B cell (primary cell): Measurements from ENCODE around the gene TRIAP1. TPM values are rescaled to one million over a fixed set of nuclear protein-coding genes. Genes with fewer than 3 reads are reported as not detected.
A peak's percentile ranks its signal among the peaks of the same experiment; 100 is the strongest.

ENCODE experiments used
- ATAC-seq: fragments of 200-7000 bp; cut with Tn5 transposase; one replicate; pipeline ENCODE4 v1.10.0; 2021; ENCODE audit warnings: low read depth, mild to moderate bottlenecking, moderate number of reproducible peaks, moderate library complexity
- CTCF ChIA-PET: fragments of 350-600 bp; sonication (Branson Sonifier 250); formaldehyde crosslinking; loops from one replicate; lab custom pipeline; 2021; ENCODE audit warnings: antibody characterized with exemption, inconsistent platforms; lab: Charles Lee
- POLR2A ChIA-PET: fragments of 350-600 bp; sonication (Branson Sonifier 250); formaldehyde crosslinking; loops from one replicate; lab custom pipeline; 2021; ENCODE audit warnings: antibody characterized with exemption; lab: Charles Lee
- DNase-seq: peaks from one replicate; pipeline ENCODE4 v3.0.0; 2013
- H2AFZ ChIP-seq: 2 replicates; pipeline ENCODE4 v1.6.1; 2012; ENCODE audit warnings: mild to moderate bottlenecking, low read depth, low read length; ENCODE audit not compliant: insufficient read depth, poor library complexity, severe bottlenecking
- H3K27ac ChIP-seq, 2 donors: 1 replicate in 1 of 2; 2 replicates in 1 of 2; pipeline ENCODE4 v1.5.1; 2012 to 2013; ENCODE audit warnings: low read length in 2 of 2, mild to moderate bottlenecking in 2 of 2, moderate library complexity in 1 of 2
- H3K27me3 ChIP-seq, 4 experiments: fragments of 200-600 bp in 1 of 4; sonication (generic) in 1 of 4; replicated peaks in 1 of 4; 1 replicate in 2 of 4; 2 replicates in 2 of 4; pipeline versions ENCODE4 v1.6.1 to v1.7.0; 2013 to 2016; ENCODE audit warnings: low read length in 3 of 4, mild to moderate bottlenecking in 2 of 4, mixed read lengths in 1 of 4, moderate library complexity in 1 of 4; ENCODE audit not compliant: insufficient read depth in 4 of 4, control insufficient read depth in 3 of 4; ENCODE audit errors: control extremely low read depth in 1 of 4
- H3K36me3 ChIP-seq, 2 experiments: replicated peaks in 1 of 2; 1 replicate in 1 of 2; 2 replicates in 1 of 2; pipeline versions ENCODE4 v1.6.1 to v1.7.1; 2013; ENCODE audit warnings: low read length in 1 of 2; ENCODE audit not compliant: insufficient read depth in 2 of 2, control insufficient read depth in 1 of 2; ENCODE audit errors: control extremely low read depth in 1 of 2, extremely low read depth in 1 of 2
- H3K4me1 ChIP-seq, 2 donors: fragments of 200-600 bp in 1 of 2; sonication (generic) in 1 of 2; 1 replicate in 1 of 2; 2 replicates in 1 of 2; pipeline versions ENCODE4 v1.5.1 to v1.6.1; 2013 to 2017; ENCODE audit warnings: low read length in 2 of 2; ENCODE audit not compliant: control insufficient read depth in 2 of 2, insufficient read depth in 2 of 2
- H3K4me2 ChIP-seq: replicated peaks from 2 replicates; pipeline ENCODE3; 2012; ENCODE audit warnings: mild to moderate bottlenecking, low read depth, low read length; ENCODE audit not compliant: poor library complexity, severe bottlenecking
- H3K4me3 ChIP-seq, 5 experiments: fragments of 200-600 bp in 1 of 5; sonication (generic) in 1 of 5; 1 replicate in 3 of 5; 2 replicates in 2 of 5; pipeline versions ENCODE4 v1.5.1 to v1.7.0; 2011 to 2016; ENCODE audit warnings: low read length in 4 of 5, mild to moderate bottlenecking in 4 of 5, low read depth in 2 of 5, control low read depth in 1 of 5, moderate library complexity in 1 of 5; ENCODE audit not compliant: insufficient read depth in 1 of 5; ENCODE audit errors: control extremely low read depth in 1 of 5, extremely low read depth in 1 of 5
- H3K79me2 ChIP-seq: fragments of 200-600 bp; sonication (generic); one replicate; pipeline ENCODE4 v1.6.0; 2016; ENCODE audit warnings: low read length; ENCODE audit not compliant: control insufficient read depth, insufficient read depth
- H3K9ac ChIP-seq: fragments of 200-600 bp; sonication (generic); 2 replicates; pipeline ENCODE4 v1.6.1; 2017; ENCODE audit warnings: mild to moderate bottlenecking, low read length, moderate library complexity
- H3K9me3 ChIP-seq, 3 donors: one replicate each; pipeline versions ENCODE4 v1.6.1 to v1.7.1; 2013; ENCODE audit warnings: low read length in 2 of 3; ENCODE audit not compliant: control insufficient read depth in 2 of 3, insufficient read depth in 1 of 3; ENCODE audit errors: control extremely low read depth in 1 of 3
- H4K20me1 ChIP-seq: 2 replicates; pipeline ENCODE4 v1.6.0; 2012; ENCODE audit warnings: mild to moderate bottlenecking, low read length; ENCODE audit not compliant: insufficient read depth, control insufficient read depth, poor library complexity, severe bottlenecking
- H3K27ac Mint-ChIP-seq: one replicate; pipeline ENCODE4 v1.8.0; 2021; ENCODE audit warnings: mixed read lengths
- H3K27me3 Mint-ChIP-seq: one replicate; pipeline ENCODE4 v1.8.0; 2021; ENCODE audit warnings: mixed read lengths
- H3K4me1 Mint-ChIP-seq: one replicate; pipeline ENCODE4 v1.8.0; 2021; ENCODE audit warnings: mixed read lengths
- H3K4me3 Mint-ChIP-seq: one replicate; pipeline ENCODE4 v1.8.0; 2021; ENCODE audit warnings: mixed read lengths
- H3K9me3 Mint-ChIP-seq: one replicate; pipeline ENCODE4 v1.8.0; 2022; ENCODE audit warnings: mixed read lengths; ENCODE audit not compliant: insufficient read depth
- CTCF ChIP-seq: fragments of 200-600 bp; IDR thresholded peaks from one replicate; pipeline ENCODE4 v1.8.0; 2022; ENCODE audit warnings: antibody characterized with exemption, mild to moderate bottlenecking
- EZH2 ChIP-seq: IDR thresholded peaks from 2 replicates; pipeline ENCODE4 v1.6.1; 2012; ENCODE audit warnings: borderline replicate concordance, low read depth, mild to moderate bottlenecking, moderate library complexity, low read length; ENCODE audit not compliant: insufficient read depth, poor library complexity, severe bottlenecking
- WGBS: methylation state at CpG from one replicate; pipeline ENCODE4 v1.1.5; 2013; ENCODE audit warnings: missing lambda C conversion rate; ENCODE audit not compliant: insufficient coverage; 5-methylcytosine and 5-hydroxymethylcytosine counted together
- intact Hi-C: fragments of 100-400 bp; cut with micrococcal nuclease; formaldehyde crosslinking; loops from one replicate; pipeline ENCODE4 v1.10.0; 2022
- polyA plus RNA-seq: library from polyadenylated mRNA; depleted of rRNA; stranded (reverse); fragments of >200 nt; gene quantifications from 2 replicates; pipeline ENCODE4 v1.2.3, GENCODE V29; 2012
- total RNA-seq, 2 donors: library from RNA; stranded (reverse); fragments of 120-200 nt in 1 of 2; gene quantifications; 1 replicate in 1 of 2; 2 replicates in 1 of 2; pipeline versions ENCODE4 v1.2.3 to v1.2.4, GENCODE V29; 2013 to 2022

Gene TRIAP1
- total and polyA plus RNA-seq, 2 donors (not counting 1 experiment from before 2014, with no cell fraction given), result 13.8 to 19.6 TPM

DNA sequence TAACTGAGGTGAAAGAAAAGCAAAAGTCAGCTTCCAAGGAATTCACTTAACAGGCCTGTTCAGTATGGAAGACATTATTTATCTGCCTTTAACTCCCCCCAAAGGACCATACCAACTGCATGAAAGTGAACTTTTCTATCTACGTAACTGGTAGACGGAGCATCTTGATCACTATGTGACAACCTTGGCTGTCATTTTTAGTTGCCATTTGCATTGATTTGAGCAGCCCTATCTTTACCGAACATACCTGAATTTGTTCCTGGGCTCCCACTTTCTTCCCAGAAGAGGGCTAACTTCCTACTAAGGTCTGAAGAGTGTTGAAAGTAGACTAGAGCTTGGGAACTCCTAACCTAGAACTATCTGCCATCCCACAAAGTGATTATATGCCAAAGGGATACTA lies 14.0 kb upstream of the TRIAP1 start:
- H3K4me3 Mint-ChIP-seq, result no peak overlapping the region
- Histone ChIP-seq H3K79me2 (peaks cover 52% of the 10 kb centered on the region), H3K4me1 (peaks cover 0 to 4% of the 10 kb centered on the region in 2 donors), H3K9me3 (no peaks in the 10 kb centered on the region), H3K9ac (no peak overlapping the region), H3K27ac (no peak overlapping the region), H3K4me2 (no peak overlapping the region), H4K20me1 (peaks cover 61% of the 10 kb centered on the region), H2AFZ (no peak overlapping the region), H3K27me3 (no peaks in the 10 kb centered on the region), H3K36me3 (peaks cover 15 to 83% of the 10 kb centered on the region in 2 experiments), H3K4me3 (no peak overlapping the region)
- TF ChIP-seq CTCF (no peak), EZH2 (no peak)
- ChIA-PET CTCF (interaction anchor here (0.9 kb wide), 1 partner anchor 10 kb away, joined by 3 read pairs; no protein-coding TSS in a partner anchor), POLR2A (no interaction called here)
- DNase-seq (no peak), ATAC-seq (no peak)
- H3K27ac Mint-ChIP-seq, result no peak overlapping the region
- WGBS, result 100% methylated on average over 2 of the region's 3 CpGs
- peaks cover 2% of the 10 kb centered on the region for H3K4me1 Mint-ChIP-seq
- intact Hi-C loops, result loop anchor here (10.0 kb wide), 1 partner anchor 445 kb away; the partner anchor contains the start of gene SPPL3
- no peaks in the 10 kb centered on the region for H3K27me3 Mint-ChIP-seq
- no peaks in the 10 kb centered on the region for H3K9me3 Mint-ChIP-seq

GRCh38 chr12:120457133-120457532 lies 10.9 kb upstream of the TRIAP1 start:
- ChIA-PET POLR2A (interaction anchor here (0.6 to 0.7 kb wide), 2 partner anchors 22 to 78 kb away, joined by 3 to 6 read pairs; a partner anchor contains a TSS), CTCF (interaction anchor here (1.1 to 2.6 kb wide), 4 partner anchors 10 to 124 kb away, joined by 3 to 13 read pairs (median 5); partner anchors contain the start of gene POP5)
- Histone ChIP-seq H3K4me2 (no peak overlapping the region), H3K27me3 (no peaks in the 10 kb centered on the region), H2AFZ (no peak overlapping the region), H3K9ac (no peak overlapping the region), H3K36me3 (peaks cover 13 to 56% of the 10 kb centered on the region in 2 experiments), H3K9me3 (no peaks in the 10 kb centered on the region), H3K79me2 (peaks cover 39% of the 10 kb centered on the region), H3K4me1 (peaks cover 0 to 4% of the 10 kb centered on the region in 2 donors), H3K4me3 (no peak overlapping the region), H4K20me1 (peaks cover 41% of the 10 kb centered on the region), H3K27ac (no peak overlapping the region)
- H3K27ac Mint-ChIP-seq, result peak overlapping the region; percentile 38
- DNase-seq, result no peak
- H3K27me3 Mint-ChIP-seq, result no peaks in the 10 kb centered on the region
- TF ChIP-seq CTCF, result peak; percentile 32
- TF ChIP-seq EZH2, result no peak
- no peak overlapping the region for H3K4me3 Mint-ChIP-seq
- ATAC-seq, result no peak
- H3K4me1 Mint-ChIP-seq, result peaks cover 8% of the 10 kb centered on the region
- no peaks in the 10 kb centered on the region for H3K9me3 Mint-ChIP-seq
- WGBS, result no CpG with 5 or more reads among the region's 6 CpGs
- intact Hi-C loops, result no loop called here
